ENCODE data around the gene FOSL2.

FOSL2 gene

GRCh38 chr2:28400419-28400818, 7.8 kb downstream of the FOSL2 start:
- no peak overlapping the region for H3K9ac ChIP-seq (ENCODE audit: low read length)
- no peaks in the 10 kb centered on the region for H3K9me3 ChIP-seq (ENCODE audit: low read length)
- H4K20me1 ChIP-seq (ENCODE audit: insufficient read depth, low read length), result no peaks in the 10 kb centered on the region
- no peak for TF ChIP-seq EZH2 (IDR thresholded peaks at IDR 0.05; ENCODE audit: borderline replicate concordance, low read length)
- TF ChIP-seq CTCF (IDR thresholded peaks at IDR 0.05; ENCODE audit: low read length), result no peak
- no peaks in the 10 kb centered on the region for H3F3A ChIP-seq (ENCODE audit: insufficient read depth, low read length)
- H3K79me2 ChIP-seq (ENCODE audit: insufficient read depth, low read length), result no peaks in the 10 kb centered on the region
- no peak overlapping the region for H2AFZ ChIP-seq (ENCODE audit: low read length)
- H3K4me3 ChIP-seq (ENCODE audit: low read depth, low read length, poor library complexity, severe bottlenecking), result no peak overlapping the region
- no peaks in the 10 kb centered on the region for H3K36me3 ChIP-seq (ENCODE audit: insufficient read depth, low read length)
- no peaks in the 10 kb centered on the region for H3K9me2 ChIP-seq (ENCODE audit: low read depth, low read length)
- H3K4me2 ChIP-seq (ENCODE audit: low read length), result no peak overlapping the region
- no peak overlapping the region for H3K27ac ChIP-seq (ENCODE audit: low read depth, low read length, poor library complexity, severe bottlenecking)
- H3K27me3 ChIP-seq (ENCODE audit: insufficient read depth, low read length), result no peaks in the 10 kb centered on the region
- no peaks in the 10 kb centered on the region for H3K4me1 ChIP-seq (ENCODE audit: insufficient read depth, low read length, severe bottlenecking)

DNA sequence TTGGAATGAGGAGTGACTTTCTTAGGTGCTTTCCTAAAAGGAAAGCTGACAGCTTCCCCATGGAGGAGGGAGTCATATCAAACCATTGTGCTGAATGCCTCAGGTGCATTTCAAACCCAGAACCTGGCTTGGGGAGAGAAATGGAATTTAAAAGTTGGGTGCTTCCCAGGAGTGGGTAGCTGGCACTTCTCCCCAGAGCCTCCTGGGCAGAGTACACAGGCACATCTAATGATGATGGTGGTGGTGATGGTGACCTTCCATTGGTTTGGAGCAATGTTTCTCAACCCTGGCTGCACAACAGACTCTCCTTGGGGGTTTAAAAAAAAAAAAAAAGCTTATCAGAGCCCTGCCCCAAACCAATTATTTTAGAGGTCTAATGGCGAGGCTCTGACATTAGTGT, 8.3 kb downstream of the FOSL2 start:
- no peak overlapping the region for H3K9ac ChIP-seq (ENCODE audit: low read length)
- no peaks in the 10 kb centered on the region for H3K36me3 ChIP-seq (ENCODE audit: insufficient read depth, low read length)
- H3F3A ChIP-seq (ENCODE audit: insufficient read depth, low read length), result no peaks in the 10 kb centered on the region
- no peak overlapping the region for H3K4me3 ChIP-seq (ENCODE audit: low read depth, low read length, poor library complexity, severe bottlenecking)
- no peak for TF ChIP-seq CTCF (IDR thresholded peaks at IDR 0.05; ENCODE audit: low read length)
- no peak for TF ChIP-seq EZH2 (IDR thresholded peaks at IDR 0.05; ENCODE audit: borderline replicate concordance, low read length)
- H3K9me2 ChIP-seq (ENCODE audit: low read depth, low read length), result no peaks in the 10 kb centered on the region
- H3K9me3 ChIP-seq (ENCODE audit: low read length), result no peaks in the 10 kb centered on the region
- no peaks in the 10 kb centered on the region for H3K4me1 ChIP-seq (ENCODE audit: insufficient read depth, low read length, severe bottlenecking)
- no peaks in the 10 kb centered on the region for H3K79me2 ChIP-seq (ENCODE audit: insufficient read depth, low read length)
- no peak overlapping the region for H3K4me2 ChIP-seq (ENCODE audit: low read length)
- H2AFZ ChIP-seq (ENCODE audit: low read length), result no peak overlapping the region
- H3K27me3 ChIP-seq (ENCODE audit: insufficient read depth, low read length), result no peaks in the 10 kb centered on the region
- no peaks in the 10 kb centered on the region for H4K20me1 ChIP-seq (ENCODE audit: insufficient read depth, low read length)
- no peak overlapping the region for H3K27ac ChIP-seq (ENCODE audit: low read depth, low read length, poor library complexity, severe bottlenecking)

DNA sequence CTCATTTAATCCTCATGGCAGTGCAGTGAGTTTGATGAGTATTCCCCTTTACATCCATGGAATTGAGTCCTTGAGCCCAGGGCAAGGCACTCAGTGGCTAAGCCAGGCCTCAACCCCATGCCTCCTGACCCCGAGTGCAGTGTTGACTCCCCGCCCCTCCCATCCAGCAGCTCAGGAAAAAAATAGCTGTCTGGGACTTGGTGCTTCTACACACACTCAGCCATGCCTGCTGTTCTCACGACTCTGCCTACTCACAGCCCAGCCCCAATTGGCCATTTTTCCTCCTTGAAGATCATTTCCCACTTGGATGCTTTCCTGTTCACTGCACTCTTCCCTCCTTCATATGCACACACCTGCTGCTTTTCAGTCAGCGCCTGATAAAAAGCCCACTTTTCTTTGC, 8.8 kb downstream of the FOSL2 start:
- Histone ChIP-seq H3K9me2 (ENCODE audit: low read depth, low read length) (no peaks in the 10 kb centered on the region), H3F3A (ENCODE audit: insufficient read depth, low read length) (no peaks in the 10 kb centered on the region), H3K9me3 (ENCODE audit: low read length) (no peaks in the 10 kb centered on the region), H4K20me1 (ENCODE audit: insufficient read depth, low read length) (no peaks in the 10 kb centered on the region), H2AFZ (ENCODE audit: low read length) (no peak overlapping the region), H3K36me3 (ENCODE audit: insufficient read depth, low read length) (no peaks in the 10 kb centered on the region), H3K79me2 (ENCODE audit: insufficient read depth, low read length) (no peaks in the 10 kb centered on the region), H3K27me3 (ENCODE audit: insufficient read depth, low read length) (no peaks in the 10 kb centered on the region), H3K4me2 (ENCODE audit: low read length) (no peak overlapping the region), H3K27ac (ENCODE audit: low read depth, low read length, poor library complexity, severe bottlenecking) (no peak overlapping the region), H3K9ac (ENCODE audit: low read length) (no peak overlapping the region), H3K4me3 (ENCODE audit: low read depth, low read length, poor library complexity, severe bottlenecking) (no peak overlapping the region), H3K4me1 (ENCODE audit: insufficient read depth, low read length, severe bottlenecking) (no peaks in the 10 kb centered on the region)
- TF ChIP-seq EZH2 (IDR thresholded peaks at IDR 0.05; ENCODE audit: borderline replicate concordance, low read length) (no peak), CTCF (IDR thresholded peaks at IDR 0.05; ENCODE audit: low read length) (no peak)
